ENCODE results near the gene DBN1. TPM values are rescaled to one million over a fixed set of nuclear protein-coding genes. Genes with fewer than 3 reads are reported as not detected.

The DBN1 gene
- total RNA-seq, 1 donor from 2014 or later, result 21.8 TPM

DNA sequence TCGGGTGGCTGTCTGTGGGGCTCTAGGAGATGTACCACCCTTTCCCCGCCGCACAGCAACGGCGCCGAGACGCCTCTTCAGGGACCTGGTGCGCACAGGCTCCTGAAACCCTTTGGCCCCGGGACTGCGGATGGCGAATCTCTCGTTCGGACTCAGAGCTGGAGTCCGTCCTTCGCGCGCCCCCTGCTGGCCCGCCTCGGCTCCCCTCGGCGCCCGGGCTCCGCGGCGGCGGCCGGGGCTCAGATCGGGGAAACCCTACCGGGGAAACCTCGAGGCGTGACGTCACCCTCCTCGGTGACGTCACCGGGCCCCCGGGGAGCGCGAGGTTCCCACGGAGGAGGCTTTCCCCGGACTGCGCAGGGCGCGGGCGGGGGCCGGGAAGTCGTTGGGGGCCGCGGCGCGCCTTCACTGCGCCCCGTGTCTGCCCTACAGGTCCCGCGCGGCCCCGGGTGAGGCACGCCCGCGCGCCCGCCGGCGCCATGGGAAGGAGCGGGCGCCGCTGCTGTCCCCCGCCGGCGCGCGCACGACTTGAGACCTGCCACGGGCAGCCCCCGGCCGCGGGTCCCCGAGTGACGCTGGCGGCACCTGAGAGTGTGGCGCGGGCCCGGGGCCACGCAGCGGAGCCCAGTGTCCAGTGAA is 18.9 kb downstream of the DBN1 start:
- peak; percentile 91 for DNase-seq
- Histone ChIP-seq H3K4me1 (peaks cover 50% of the 10 kb centered on the region), H3K9me3 (replicated peaks) (no peaks in the 10 kb centered on the region), H3K4me3 (peak overlapping the region; percentile 75), H3K36me3 (peaks cover 18% of the 10 kb centered on the region), H3K27me3 (ENCODE audit: low read depth) (peaks cover 36% of the 10 kb centered on the region), H3K27ac (replicated peaks) (peak overlapping the region; percentile 81)
- TF ChIP-seq, protein P1, sequence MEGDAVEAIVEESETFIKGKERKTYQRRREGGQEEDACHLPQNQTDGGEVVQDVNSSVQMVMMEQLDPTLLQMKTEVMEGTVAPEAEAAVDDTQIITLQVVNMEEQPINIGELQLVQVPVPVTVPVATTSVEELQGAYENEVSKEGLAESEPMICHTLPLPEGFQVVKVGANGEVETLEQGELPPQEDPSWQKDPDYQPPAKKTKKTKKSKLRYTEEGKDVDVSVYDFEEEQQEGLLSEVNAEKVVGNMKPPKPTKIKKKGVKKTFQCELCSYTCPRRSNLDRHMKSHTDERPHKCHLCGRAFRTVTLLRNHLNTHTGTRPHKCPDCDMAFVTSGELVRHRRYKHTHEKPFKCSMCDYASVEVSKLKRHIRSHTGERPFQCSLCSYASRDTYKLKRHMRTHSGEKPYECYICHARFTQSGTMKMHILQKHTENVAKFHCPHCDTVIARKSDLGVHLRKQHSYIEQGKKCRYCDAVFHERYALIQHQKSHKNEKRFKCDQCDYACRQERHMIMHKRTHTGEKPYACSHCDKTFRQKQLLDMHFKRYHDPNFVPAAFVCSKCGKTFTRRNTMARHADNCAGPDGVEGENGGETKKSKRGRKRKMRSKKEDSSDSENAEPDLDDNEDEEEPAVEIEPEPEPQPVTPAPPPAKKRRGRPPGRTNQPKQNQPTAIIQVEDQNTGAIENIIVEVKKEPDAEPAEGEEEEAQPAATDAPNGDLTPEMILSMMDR (IDR thresholded peaks at IDR 0.05; ENCODE audit: borderline replicate concordance), result peak; percentile 92
- intact Hi-C loops (cut with micrococcal nuclease), result loop anchor here (5.0 to 10.0 kb wide), 2 partner anchors 52 to 140 kb away; partner anchors contain the start of genes MXD3 and PFN3

DNA sequence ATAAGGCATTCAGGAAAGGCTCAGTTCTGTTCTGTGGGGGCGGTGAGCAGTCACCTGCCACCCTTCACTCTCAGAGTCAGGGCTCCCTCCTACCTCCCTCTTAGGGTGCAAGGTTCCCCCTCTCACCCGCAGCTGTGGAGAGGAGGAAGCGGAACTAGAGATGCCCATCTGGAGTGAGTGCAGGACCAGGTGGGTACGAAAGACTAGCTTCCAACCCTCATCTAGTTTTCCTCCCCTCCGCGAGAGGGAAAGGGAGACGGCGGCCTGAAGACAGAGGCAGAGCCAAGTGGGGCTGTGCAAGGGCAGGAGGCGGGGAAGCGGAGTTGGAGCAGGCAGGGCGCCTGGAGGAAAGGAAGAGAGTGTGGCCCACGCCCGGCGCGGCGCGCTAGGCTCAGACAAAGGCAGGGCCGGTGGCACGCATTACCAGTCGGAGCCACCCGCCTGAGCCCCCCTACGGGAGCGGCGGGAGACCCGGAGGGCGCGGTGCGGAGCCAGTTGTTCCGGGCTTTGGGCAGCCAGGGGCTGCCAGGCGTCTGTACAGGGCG is 19.5 kb downstream of the DBN1 start:
- peaks cover 50% of the 10 kb centered on the region for H3K4me1 ChIP-seq
- peak overlapping the region; percentile 75 for H3K4me3 ChIP-seq
- H3K9me3 ChIP-seq (replicated peaks), result no peaks in the 10 kb centered on the region
- peak overlapping the region; percentile 81 for H3K27ac ChIP-seq (replicated peaks)
- DNase-seq, result no peak
- peaks cover 13% of the 10 kb centered on the region for H3K36me3 ChIP-seq
- intact Hi-C loops (cut with micrococcal nuclease), result loop anchor here (5.0 to 10.0 kb wide), 2 partner anchors 52 to 139 kb away; partner anchors contain the start of genes MXD3 and PFN3
- TF ChIP-seq, protein P1 (IDR thresholded peaks at IDR 0.05; ENCODE audit: borderline replicate concordance), result no peak
- H3K27me3 ChIP-seq (ENCODE audit: low read depth), result peaks cover 42% of the 10 kb centered on the region

DNA sequence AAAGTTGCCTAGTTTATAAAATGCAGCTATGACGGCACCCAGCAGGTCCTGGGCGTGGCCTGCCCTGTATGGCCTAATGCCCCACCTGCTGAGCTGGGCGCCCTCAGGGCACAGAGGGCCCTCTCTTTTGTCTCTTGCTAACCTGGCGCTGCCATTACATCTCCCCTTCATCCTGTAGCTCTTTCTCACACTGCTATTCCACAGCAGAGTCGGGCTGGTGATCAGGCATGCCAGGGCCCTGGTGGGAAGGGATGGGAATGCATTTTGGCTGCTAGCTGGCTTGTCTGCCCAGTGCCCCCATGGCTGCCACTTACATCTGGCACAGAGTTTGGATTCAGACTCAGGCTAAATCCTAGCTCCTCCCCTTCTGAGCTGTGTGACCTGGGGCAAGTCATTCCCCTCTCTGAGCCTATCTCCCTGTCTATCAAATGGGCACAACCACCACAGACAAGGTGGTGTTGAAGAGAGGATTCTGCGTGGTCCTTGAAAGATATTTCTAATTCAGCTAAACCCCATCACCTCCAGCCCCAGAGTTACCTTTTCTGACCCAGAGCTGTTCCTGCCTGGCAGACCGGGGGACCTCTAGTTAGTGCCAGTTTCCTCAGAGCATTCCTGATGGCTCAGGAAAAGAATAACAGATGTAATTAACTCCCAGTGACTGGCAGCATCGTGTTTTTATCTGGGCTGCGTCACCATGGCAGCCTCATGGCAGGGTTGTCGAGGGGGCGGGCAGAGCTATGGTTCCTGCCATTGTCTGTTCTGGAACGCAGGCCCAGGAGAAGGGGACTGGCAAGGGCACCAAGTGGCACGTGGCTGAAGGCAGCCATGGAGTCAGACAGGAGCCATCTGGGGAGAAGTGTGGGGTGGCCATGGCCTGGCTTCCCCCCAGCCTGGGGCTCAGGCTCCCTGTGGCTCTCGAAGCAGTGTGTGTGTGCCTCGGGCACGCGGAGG is 20.5 kb downstream of the DBN1 start:
- Histone ChIP-seq H3K9me3 (replicated peaks) (no peaks in the 10 kb centered on the region), H3K36me3 (peaks cover 6% of the 10 kb centered on the region), H3K27me3 (ENCODE audit: low read depth) (peaks cover 51% of the 10 kb centered on the region), H3K4me3 (no peak overlapping the region), H3K4me1 (peaks cover 49% of the 10 kb centered on the region), H3K27ac (replicated peaks) (no peak overlapping the region)
- no peak for DNase-seq
- intact Hi-C loops (cut with micrococcal nuclease), result loop anchor here (5.0 to 10.0 kb wide), 2 partner anchors 51 to 138 kb away; partner anchors contain the start of genes MXD3 and PFN3
- TF ChIP-seq, protein P1 (IDR thresholded peaks at IDR 0.05; ENCODE audit: borderline replicate concordance), result no peak

DNA sequence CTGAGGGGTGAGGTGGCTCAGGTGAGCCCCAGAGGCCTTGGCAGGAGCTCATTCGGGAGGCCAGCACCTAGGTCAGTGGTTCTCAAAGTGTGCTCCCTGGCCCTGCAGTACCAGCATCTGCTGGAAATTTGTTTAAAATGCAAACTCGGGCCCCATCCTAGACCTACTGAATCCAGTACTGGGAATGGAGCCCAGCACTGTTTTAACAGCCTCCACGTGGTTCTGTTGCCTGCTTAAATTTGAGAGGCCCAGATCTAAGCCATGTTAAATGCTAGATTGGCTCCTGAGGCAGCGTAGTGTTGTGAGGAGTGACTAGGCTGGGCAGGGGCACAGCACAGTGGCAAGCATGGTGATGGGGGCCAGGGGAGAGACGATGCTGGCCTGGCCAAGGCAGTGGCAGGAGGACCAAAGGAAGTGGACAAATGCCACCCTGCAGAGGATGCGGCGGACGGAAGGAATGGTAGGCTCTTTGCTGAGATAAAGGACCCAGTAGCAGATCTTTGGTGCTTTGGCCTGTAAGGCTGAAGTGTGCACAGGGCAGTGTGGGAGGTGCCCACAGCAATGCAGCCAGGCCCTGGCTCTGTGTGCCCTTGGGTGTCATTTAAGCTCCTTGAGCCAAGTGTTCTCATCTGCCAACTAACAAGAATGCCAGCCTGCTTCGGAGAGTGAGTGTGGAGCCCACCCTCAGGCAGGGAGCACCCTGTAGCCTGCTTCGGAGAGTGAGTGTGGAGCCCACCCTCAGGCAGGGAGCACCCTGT is 22.6 kb downstream of the DBN1 start:
- H3K4me3 ChIP-seq, result no peak overlapping the region
- H3K27me3 ChIP-seq (ENCODE audit: low read depth), result peaks cover 69% of the 10 kb centered on the region
- TF ChIP-seq, protein P1 (IDR thresholded peaks at IDR 0.05; ENCODE audit: borderline replicate concordance), result no peak
- H3K27ac ChIP-seq (replicated peaks), result no peak overlapping the region
- intact Hi-C loops (cut with micrococcal nuclease), result loop anchor here (5.0 to 10.0 kb wide), 2 partner anchors 49 to 136 kb away; partner anchors contain the start of genes MXD3 and PFN3
- H3K4me1 ChIP-seq, result peaks cover 49% of the 10 kb centered on the region
- H3K36me3 ChIP-seq, result no peaks in the 10 kb centered on the region
- H3K9me3 ChIP-seq (replicated peaks), result no peaks in the 10 kb centered on the region
- no peak for DNase-seq
